Measurements from ENCODE around the gene CCL3. TPM values are rescaled to one million over a fixed set of nuclear protein-coding genes. Genes with fewer than 3 reads are reported as not detected.
A peak's percentile ranks its signal among the peaks of the same experiment; 100 is the strongest.
"Not testable (repeated sequence)": the region's sequence is repeated elsewhere in the genome, so short reads cannot be mapped to it uniquely, and the experiment has no call there.

The CCL3 gene
- total and polyA plus RNA-seq, 7 experiments from 2014 or later, result 1.6 to 72.5 (median 44.0) TPM; not detected in 2

GRCh38 chr17:36083691-36084090 is 6.3 kb downstream of the CCL3 start:
- H3K27ac Mint-ChIP-seq; H3K36me3 ChIP-seq (ENCODE audit: control insufficient read depth in 2 of 3, insufficient read depth in 3 of 3, low read length in 3 of 3); H3K27me3 Mint-ChIP-seq; H3K27ac ChIP-seq (ENCODE audit: low read depth, low read length); H3K9me3 ChIP-seq (ENCODE audit: control insufficient read depth in 2 of 3, low read length in 3 of 3); ATAC-seq; H3K4me3 Mint-ChIP-seq; H3K9me3 Mint-ChIP-seq; H3K36me3 Mint-ChIP-seq; H3K27me3 ChIP-seq (ENCODE audit: control insufficient read depth in 2 of 2, insufficient read depth in 2 of 2, low read length in 2 of 2); CTCF ChIA-PET; DNase-seq; H3K4me3 ChIP-seq (ENCODE audit: low read length); POLR2A ChIA-PET; intact Hi-C loops (cut with micrococcal nuclease): not testable (repeated sequence)
- H3K4me1 ChIP-seq (ENCODE audit: control insufficient read depth in 2 of 2, insufficient read depth in 2 of 2, low read length in 2 of 2), result peaks cover 0 to 46% of the 10 kb centered on the region in 2 donors
- peaks cover 0 to 29% (median 0%) of the 10 kb centered on the region in 7 donors for H3K4me1 Mint-ChIP-seq

GRCh38 chr17:36082482-36083120 is 7.3 kb downstream of the CCL3 start:
- H3K4me1 ChIP-seq (ENCODE audit: control insufficient read depth in 2 of 2, insufficient read depth in 2 of 2, low read length in 2 of 2), result peaks cover 0 to 46% of the 10 kb centered on the region in 2 donors
- H3K27ac ChIP-seq (ENCODE audit: low read depth, low read length); H3K27me3 Mint-ChIP-seq: not testable (repeated sequence)

GRCh38 chr17:36081681-36082471 is 8.1 kb downstream of the CCL3 start:
- ATAC-seq; POLR2A ChIA-PET; H3K27ac ChIP-seq (ENCODE audit: low read depth, low read length); H3K27me3 Mint-ChIP-seq; CTCF ChIA-PET; H3K27me3 ChIP-seq (ENCODE audit: control insufficient read depth in 2 of 2, insufficient read depth in 2 of 2, low read length in 2 of 2); H3K9me3 ChIP-seq (ENCODE audit: control insufficient read depth in 2 of 3, low read length in 3 of 3); H3K36me3 Mint-ChIP-seq; H3K9me3 Mint-ChIP-seq; H3K4me3 ChIP-seq (ENCODE audit: low read length); DNase-seq; H3K36me3 ChIP-seq (ENCODE audit: control insufficient read depth in 2 of 3, insufficient read depth in 3 of 3, low read length in 3 of 3): not testable (repeated sequence)
- intact Hi-C loops (cut with micrococcal nuclease), result loop anchor here in 1 of 2 donors (1.0 kb wide), 1 partner anchor 8 kb away; the partner anchor contains the start of gene CCL3
- H3K4me1 Mint-ChIP-seq, result peaks cover 0 to 25% (median 0%) of the 10 kb centered on the region in 7 donors
- H3K4me1 ChIP-seq (ENCODE audit: control insufficient read depth in 2 of 2, insufficient read depth in 2 of 2, low read length in 2 of 2), result peaks cover 0 to 45% of the 10 kb centered on the region in 2 donors
- H3K4me3 Mint-ChIP-seq, result peak overlapping the region in 2 of 10 donors; percentile 37 to 69
- peak overlapping the region in 3 of 9 donors; percentile 2 to 91 (median 62) for H3K27ac Mint-ChIP-seq

More at GRCh38 chr17:36082482-36083120, 7.3 kb downstream of the CCL3 start:
- DNase-seq (peak in 1 of 9 donors; percentile 48), ATAC-seq (peak; percentile 84)
- H3K9me3 ChIP-seq (ENCODE audit: control insufficient read depth in 2 of 3, low read length in 3 of 3); H3K27me3 ChIP-seq (ENCODE audit: control insufficient read depth in 2 of 2, insufficient read depth in 2 of 2, low read length in 2 of 2); POLR2A ChIA-PET; H3K36me3 ChIP-seq (ENCODE audit: control insufficient read depth in 2 of 3, insufficient read depth in 3 of 3, low read length in 3 of 3); H3K4me3 ChIP-seq (ENCODE audit: low read length); H3K9me3 Mint-ChIP-seq; H3K36me3 Mint-ChIP-seq: not testable (repeated sequence)
- Mint-ChIP-seq H3K27ac (peak overlapping the region in 2 of 9 donors; percentile 62 to 91), H3K4me1 (peaks cover 0 to 25% (median 0%) of the 10 kb centered on the region in 7 donors), H3K4me3 (peak overlapping the region in 2 of 10 donors; percentile 29 to 69)
- intact Hi-C loops (cut with micrococcal nuclease), result loop anchor here in 1 of 2 donors (1.0 kb wide), 1 partner anchor 8 kb away; the partner anchor contains the start of gene CCL3
- CTCF ChIA-PET, result interaction anchor here (0.7 kb wide), 1 partner anchor 63 kb away, joined by 3 read pairs; no protein-coding TSS in a partner anchor

- peaks cover 0 to 9% (median 3%) of the 10 kb centered on the region in 7 donors for H3K4me1 Mint-ChIP-seq
- ATAC-seq (no peak), DNase-seq (no peak)
- ChIA-PET CTCF (interaction anchor here (1.5 kb wide), 1 partner anchor 310 kb away, joined by 3 read pairs; no protein-coding TSS in a partner anchor), POLR2A (no interaction called here)
- Histone ChIP-seq H3K9me3 (ENCODE audit: control insufficient read depth in 2 of 3, low read length in 3 of 3) (no peaks in the 10 kb centered on the region), H3K4me1 (ENCODE audit: control insufficient read depth in 2 of 2, insufficient read depth in 2 of 2, low read length in 2 of 2) (peaks cover 0 to 5% of the 10 kb centered on the region in 2 donors), H3K27me3 (ENCODE audit: control insufficient read depth in 2 of 2, insufficient read depth in 2 of 2, low read length in 2 of 2) (no peaks in the 10 kb centered on the region), H3K4me3 (ENCODE audit: low read length) (no peak overlapping the region), H3K27ac (ENCODE audit: low read depth, low read length) (no peak overlapping the region), H3K36me3 (ENCODE audit: control insufficient read depth in 2 of 3, insufficient read depth in 3 of 3, low read length in 3 of 3) (no peaks in the 10 kb centered on the region)
- intact Hi-C loops (cut with micrococcal nuclease), result no loop called here
- H3K27me3 Mint-ChIP-seq, result peaks cover 0 to 21% (median 4%) of the 10 kb centered on the region in 5 donors
- no peak overlapping the region for H3K4me3 Mint-ChIP-seq
- no peak overlapping the region for H3K27ac Mint-ChIP-seq
- peaks cover 0 to 4% (median 0%) of the 10 kb centered on the region in 11 donors for H3K9me3 Mint-ChIP-seq
- no peaks in the 10 kb centered on the region for H3K36me3 Mint-ChIP-seq
Measured at GRCh38 chr17:36074365-36074764, 15.6 kb downstream of the CCL3 start.

GRCh38 chr17:36072431-36073121 is 17.4 kb downstream of the CCL3 start:
- peaks cover 0 to 9% of the 10 kb centered on the region in 2 donors for H3K4me1 ChIP-seq (ENCODE audit: control insufficient read depth in 2 of 2, insufficient read depth in 2 of 2, low read length in 2 of 2)
- peak in 5 of 9 donors; percentile 12 to 76 (median 21) for DNase-seq
- no peaks in the 10 kb centered on the region for H3K36me3 Mint-ChIP-seq
- peak overlapping the region in 1 of 10 donors; percentile 9 for H3K4me3 Mint-ChIP-seq
- ChIA-PET POLR2A (no interaction called here), CTCF (interaction anchor here (0.9 to 1.5 kb wide), 2 partner anchors 17 to 309 kb away, joined by 3 read pairs; no protein-coding TSS in a partner anchor)
- intact Hi-C loops (cut with micrococcal nuclease), result loop anchor here (1.0 to 2.0 kb wide), 3 partner anchors 103 to 223 kb away; no protein-coding TSS in a partner anchor
- peaks cover 0 to 9% (median 3%) of the 10 kb centered on the region in 7 donors for H3K4me1 Mint-ChIP-seq
- no peaks in the 10 kb centered on the region for H3K9me3 ChIP-seq (ENCODE audit: control insufficient read depth in 2 of 3, low read length in 3 of 3)
- H3K36me3 ChIP-seq (ENCODE audit: control insufficient read depth in 2 of 3, insufficient read depth in 3 of 3, low read length in 3 of 3), result no peaks in the 10 kb centered on the region
- peaks cover 0 to 4% (median 0%) of the 10 kb centered on the region in 11 donors for H3K9me3 Mint-ChIP-seq
- H3K27ac Mint-ChIP-seq, result no peak overlapping the region
- H3K4me3 ChIP-seq (ENCODE audit: low read length), result no peak overlapping the region
- no peak overlapping the region for H3K27ac ChIP-seq (ENCODE audit: low read depth, low read length)
- H3K27me3 ChIP-seq (ENCODE audit: control insufficient read depth in 2 of 2, insufficient read depth in 2 of 2, low read length in 2 of 2), result no peaks in the 10 kb centered on the region
- H3K27me3 Mint-ChIP-seq, result peaks cover 0 to 22% (median 4%) of the 10 kb centered on the region in 5 donors
- peak; percentile 84 for ATAC-seq

GRCh38 chr17:36071751-36072150 is 18.2 kb downstream of the CCL3 start:
- H3K27ac ChIP-seq (ENCODE audit: low read depth, low read length), result no peak overlapping the region
- H3K27me3 ChIP-seq (ENCODE audit: control insufficient read depth in 2 of 2, insufficient read depth in 2 of 2, low read length in 2 of 2), result no peaks in the 10 kb centered on the region
- intact Hi-C loops (cut with micrococcal nuclease), result loop anchor here (1.0 to 2.0 kb wide), 3 partner anchors 102 to 222 kb away; no protein-coding TSS in a partner anchor
- Mint-ChIP-seq H3K9me3 (no peaks in the 10 kb centered on the region), H3K36me3 (no peaks in the 10 kb centered on the region), H3K4me3 (no peak overlapping the region), H3K4me1 (peaks cover 0 to 11% (median 3%) of the 10 kb centered on the region in 7 donors), H3K27me3 (peaks cover 0 to 19% (median 4%) of the 10 kb centered on the region in 5 donors), H3K27ac (no peak overlapping the region)
- no peak for ATAC-seq
- no peak for DNase-seq
- H3K9me3 ChIP-seq (ENCODE audit: control insufficient read depth in 2 of 3, low read length in 3 of 3), result no peaks in the 10 kb centered on the region
- ChIA-PET CTCF (no interaction called here), POLR2A (no interaction called here)
- H3K4me3 ChIP-seq (ENCODE audit: low read length), result no peak overlapping the region
- no peaks in the 10 kb centered on the region for H3K36me3 ChIP-seq (ENCODE audit: control insufficient read depth in 2 of 3, insufficient read depth in 3 of 3, low read length in 3 of 3)
- peaks cover 0 to 16% of the 10 kb centered on the region in 2 donors for H3K4me1 ChIP-seq (ENCODE audit: control insufficient read depth in 2 of 2, insufficient read depth in 2 of 2, low read length in 2 of 2)

Data from naive thymus-derived CD4-positive, alpha-beta T cell (primary cell).